GM18907 (cell line): ENCODE results near the gene SLC38A2.
"Not testable (repeated sequence)": the region's sequence is repeated elsewhere in the genome, so short reads cannot be mapped to it uniquely, and the experiment has no call there.

Experiments used
- ATAC-seq: cut with Tn5 transposase; IDR thresholded peaks from one replicate; pipeline ENCODE4 v1.9.1; 2021; ENCODE audit warnings: mild to moderate bottlenecking, moderate library complexity; ENCODE audit not compliant: unreplicated experiment

SLC38A2 gene

DNA sequence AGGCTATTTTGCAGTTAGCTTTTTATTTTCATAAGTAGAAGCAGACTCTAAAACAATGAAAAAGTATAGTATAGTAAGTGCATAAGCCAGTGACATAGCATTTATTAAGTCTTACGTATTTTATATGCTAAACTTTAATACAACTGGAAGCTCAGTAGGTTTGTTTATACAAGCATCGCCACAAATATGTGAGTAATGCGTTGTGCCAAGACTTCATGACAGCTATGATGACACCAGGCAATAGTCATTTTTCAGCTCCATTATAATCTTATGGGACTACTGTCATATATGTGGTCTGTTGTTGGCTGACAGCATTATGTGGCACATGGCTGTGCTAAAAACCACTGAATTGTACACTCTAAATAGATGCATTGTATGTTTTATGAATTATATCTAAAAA lies 40.3 kb downstream of the SLC38A2 start:
- no peak for ATAC-seq

DNA sequence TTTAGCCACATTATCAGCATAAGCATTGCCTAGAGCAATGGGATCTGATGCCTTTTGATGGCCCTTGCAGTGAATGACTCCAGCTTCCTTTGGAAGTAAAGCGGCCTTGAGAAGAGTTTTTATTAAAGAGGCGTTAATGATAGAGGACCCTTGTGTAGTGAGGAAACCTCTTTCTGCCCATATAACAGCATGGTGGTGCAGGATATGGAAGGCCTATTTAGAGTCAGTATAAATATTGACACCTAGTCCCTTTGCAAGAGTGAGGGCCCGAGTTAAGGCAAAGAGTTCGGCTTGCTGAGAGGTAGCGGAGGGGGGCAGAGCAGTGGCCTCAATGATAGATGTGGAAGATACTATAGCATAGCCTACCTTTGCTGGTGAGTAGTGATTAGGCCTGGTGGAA lies 47.5 kb downstream of the SLC38A2 start:
- ATAC-seq, result not testable (repeated sequence)

DNA sequence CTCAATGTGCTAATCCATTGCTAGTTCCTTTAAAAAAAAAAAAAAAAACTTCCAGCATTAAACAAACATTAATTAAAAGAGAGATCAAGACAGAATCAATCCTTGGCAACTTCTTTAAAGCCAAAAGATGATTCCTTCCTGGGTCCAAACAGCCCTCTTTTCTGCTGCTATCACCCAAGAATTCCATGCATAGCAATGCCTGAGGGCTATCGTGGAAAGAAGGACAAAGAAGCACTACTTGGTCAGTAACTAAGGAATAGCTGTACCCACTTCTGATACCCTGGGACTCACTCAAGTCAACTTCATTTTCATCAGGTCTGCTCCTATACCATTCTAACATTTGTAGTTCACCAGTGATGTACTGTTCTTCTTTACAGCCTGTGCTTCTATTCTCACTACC lies 51.8 kb downstream of the SLC38A2 start:
- ATAC-seq, result no peak

DNA sequence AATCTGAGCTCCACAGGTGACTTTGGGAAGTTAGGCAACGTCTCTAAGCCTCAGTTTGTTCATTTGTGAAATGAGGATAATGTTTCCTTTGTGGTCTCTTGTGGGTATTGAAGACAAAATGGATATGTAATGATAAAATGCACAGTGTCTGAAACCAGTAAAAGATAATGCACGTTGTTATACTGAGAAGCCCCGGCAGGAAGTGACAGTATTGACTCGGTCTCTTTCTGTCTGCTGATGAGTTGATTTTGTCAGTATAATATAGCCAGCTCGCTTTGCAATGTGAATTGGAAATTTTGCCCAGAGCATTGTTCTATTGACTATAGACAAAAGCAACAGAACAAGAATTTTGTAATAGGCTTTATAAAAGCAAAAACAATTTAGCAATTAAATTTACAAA lies 54.5 kb downstream of the SLC38A2 start:
- ATAC-seq, result no peak
